A549 (cell line): ENCODE data around the gene STIM1. TPM values are rescaled to one million over a fixed set of nuclear protein-coding genes. Genes with fewer than 3 reads are reported as not detected.

Experiments
- ATAC-seq, 2 experiments: fragments of 200-7000 bp in 1 of 2; fragments of >200 bp in 1 of 2; cut with Nextera tagmentation in 1 of 2; cut with Tn5 transposase in 1 of 2; 3 replicates each; pipeline versions ENCODE4 v1.8.0 to v1.9.1; 2018 to 2020; ENCODE audit warnings: mild to moderate bottlenecking in 1 of 2, moderate library complexity in 1 of 2
- CTCF ChIA-PET: fragments of 300-600 bp; sonication (Branson Sonifier 250); formaldehyde crosslinking; extraction: SDS; loops from one replicate; lab custom pipeline; 2021; ENCODE audit warnings: antibody characterized with exemption, inconsistent platforms; lab: Yijun Ruan, JAX
- POLR2A ChIA-PET: fragments of 350-600 bp; formaldehyde crosslinking; extraction: SDS; loops from one replicate; lab custom pipeline; 2021; ENCODE audit warnings: antibody characterized with exemption, inconsistent platforms; lab: Yijun Ruan, JAX
- DNase-seq, 2 experiments: peaks; one replicate each; pipeline versions ENCODE4 v3.0.0 to v3.0.0-alpha.2; 2011 to 2016; ENCODE audit warnings: low read depth in 1 of 2, low spot score in 1 of 2
- FAIRE-seq: peaks from 2 replicates; lab custom pipeline; 2011; peaks lifted over from hg19 to GRCh38; lab: Jason Lieb, UNC
- H3K27ac ChIP-seq, 2 experiments: fragments of >200 bp; sonication (Bioruptor Twin); formaldehyde crosslinking; 3 replicates each; pipeline ENCODE4 v1.5.1; 2016 to 2017
- H3K4me1 ChIP-seq: fragments of >200 bp; sonication (Bioruptor Twin); formaldehyde crosslinking; 3 replicates; pipeline ENCODE4 v1.6.1; 2016
- H3K4me2 ChIP-seq: fragments of >200 bp; sonication (Bioruptor Twin); formaldehyde crosslinking; 3 replicates; pipeline ENCODE4 v1.6.1; 2016
- H3K4me3 ChIP-seq: fragments of >200 bp; sonication (Bioruptor Twin); formaldehyde crosslinking; 3 replicates; pipeline ENCODE4 v1.5.1; 2016
- H3K9me3 ChIP-seq: fragments of >200 bp; sonication (Bioruptor Twin); formaldehyde crosslinking; 3 replicates; pipeline ENCODE4 v1.6.1; 2016
- BHLHE40 ChIP-seq: IDR thresholded peaks from 2 replicates; pipeline ENCODE4 v1.6.1; 2012; ENCODE audit warnings: low read depth, low read length, inconsistent platforms
- EHMT2 ChIP-seq: fragments of 200-600 bp; sonication (generic); IDR thresholded peaks from 2 replicates; pipeline ENCODE4 v1.6.1; 2016; ENCODE audit warnings: antibody characterized with exemption, low read depth, mild to moderate bottlenecking, moderate library complexity
- FOSB ChIP-seq: fragments of 250-450 bp; sonication (Bioruptor Pico); IDR thresholded peaks from 2 replicates; pipeline ENCODE4 v1.5.0; 2020; ENCODE audit warnings: mild to moderate bottlenecking, moderate library complexity
- GATA3 ChIP-seq: IDR thresholded peaks from 2 replicates; pipeline ENCODE4 v1.6.1; 2012; ENCODE audit warnings: borderline replicate concordance
- HDAC2 ChIP-seq: fragments of 200-600 bp; sonication (generic); IDR thresholded peaks from 2 replicates; pipeline ENCODE4 v1.6.1; 2016
- HOXA7 ChIP-seq: fragments of 250-450 bp; sonication (Bioruptor Pico); IDR thresholded peaks from 2 replicates; pipeline ENCODE4 v1.5.0; 2020; ENCODE audit warnings: mild to moderate bottlenecking, moderate library complexity
- JUN ChIP-seq, 2 experiments: fragments of >200 bp; sonication (Bioruptor Twin); formaldehyde crosslinking; IDR thresholded peaks; 2 replicates in 1 of 2; 3 replicates in 1 of 2; pipeline ENCODE4 v1.6.1; 2016 to 2017
- JUNB ChIP-seq: fragments of >200 bp; sonication (Bioruptor Twin); formaldehyde crosslinking; IDR thresholded peaks from 2 replicates; pipeline ENCODE4 v1.6.1; 2016
- KDM1A ChIP-seq: fragments of 200-600 bp; sonication (generic); IDR thresholded peaks from 2 replicates; pipeline ENCODE4 v1.6.1; 2016; ENCODE audit warnings: low read depth, mild to moderate bottlenecking
- KDM5A ChIP-seq: fragments of 200-600 bp; sonication (generic); IDR thresholded peaks from 2 replicates; pipeline ENCODE4 v1.6.1; 2016; ENCODE audit warnings: antibody characterized with exemption, mild to moderate bottlenecking
- MYC ChIP-seq: IDR thresholded peaks from 2 replicates; pipeline ENCODE4 v1.6.1; 2012; ENCODE audit warnings: mild to moderate bottlenecking, inconsistent platforms, low read length, improper control_type of control experiment, borderline replicate concordance
- NFE2L2 ChIP-seq: fragments of 150-350 bp; conservative IDR thresholded peaks from 2 replicates; pipeline ENCODE4 v1.6.1; 2014; ENCODE audit warnings: low read length
- NPAS2 ChIP-seq: fragments of 250-450 bp; sonication (Bioruptor Pico); IDR thresholded peaks from 2 replicates; pipeline ENCODE4 v1.8.0; 2022; ENCODE audit warnings: mild to moderate bottlenecking, moderate library complexity, borderline replicate concordance
- NR3C1 ChIP-seq: fragments of >200 bp; sonication (Bioruptor Twin); formaldehyde crosslinking; IDR thresholded peaks from 3 replicates; pipeline ENCODE4 v1.6.1; 2017
- POLR2AphosphoS2 ChIP-seq: conservative IDR thresholded peaks from 2 replicates; pipeline ENCODE4 v1.6.1; 2012; ENCODE audit warnings: low read length, improper control_type of control experiment, inconsistent platforms
- RAD21 ChIP-seq, 2 experiments: fragments of >200 bp in 1 of 2; sonication (Bioruptor Twin) in 1 of 2; formaldehyde crosslinking in 1 of 2; IDR thresholded peaks in 1 of 2; conservative IDR thresholded peaks in 1 of 2; 2 replicates in 1 of 2; 3 replicates in 1 of 2; pipeline ENCODE4 v1.6.1; 2012 to 2018; ENCODE audit warnings: inconsistent platforms in 1 of 2
- RFX5 ChIP-seq: fragments of 450-650 bp; IDR thresholded peaks from 2 replicates; pipeline ENCODE4 v1.7.1; 2014; ENCODE audit warnings: antibody characterized with exemption, mild to moderate bottlenecking, moderate library complexity
- RNF2 ChIP-seq: fragments of 200-600 bp; sonication (generic); IDR thresholded peaks from 2 replicates; pipeline ENCODE4 v1.6.1; 2016; ENCODE audit warnings: low read depth, mild to moderate bottlenecking, antibody characterized with exemption, moderate library complexity, borderline replicate concordance
- TP53 ChIP-seq: fragments of 250-450 bp; sonication (Bioruptor Pico); IDR thresholded peaks from 2 replicates; pipeline ENCODE4 v1.5.0; 2021; ENCODE audit warnings: mild to moderate bottlenecking, moderate library complexity
- WGBS: methylation state at CpG from one replicate; pipeline ENCODE4 v1.1.6; 2017; ENCODE audit errors: missing lambda C conversion rate; 5-methylcytosine and 5-hydroxymethylcytosine counted together
- polyA plus RNA-seq, 4 experiments: library from polyadenylated mRNA; depleted of rRNA in 3 of 4; stranded (reverse); fragments of >200 nt; fragmentation: RNase III in 1 of 4; extraction: RNeasy Plus Mini Kit Qiagen cat#74134 plus additional on column Dnase treatment in 1 of 4; gene quantifications; 2 replicates in 3 of 4; 3 replicates in 1 of 4; pipeline ENCODE4 v1.2.3, GENCODE V29; 2011 to 2017
- TF ChIP-seq, protein P1 (sequence below): IDR thresholded peaks from 2 replicates; pipeline ENCODE4 v1.6.1; 2012; ENCODE audit warnings: low read depth, borderline replicate concordance
- TF ChIP-seq, protein P2 (sequence below): IDR thresholded peaks from 2 replicates; pipeline ENCODE4 v1.6.1; 2012
- TF ChIP-seq, protein P3 (sequence below): fragments of >200 bp; sonication (Bioruptor Twin); formaldehyde crosslinking; IDR thresholded peaks from 3 replicates; pipeline ENCODE4 v1.5.1; 2016
- TF ChIP-seq, protein P4 (sequence below): fragments of 250-450 bp; sonication (Bioruptor Pico); IDR thresholded peaks from 2 replicates; pipeline ENCODE4 v1.5.0; 2021; ENCODE audit warnings: mild to moderate bottlenecking, moderate library complexity, borderline replicate concordance

Gene STIM1
- polyA plus RNA-seq, 2 of the 4 experiments (the other 2 are of a cell fraction): 35.2 to 38.7 TPM

DNA sequence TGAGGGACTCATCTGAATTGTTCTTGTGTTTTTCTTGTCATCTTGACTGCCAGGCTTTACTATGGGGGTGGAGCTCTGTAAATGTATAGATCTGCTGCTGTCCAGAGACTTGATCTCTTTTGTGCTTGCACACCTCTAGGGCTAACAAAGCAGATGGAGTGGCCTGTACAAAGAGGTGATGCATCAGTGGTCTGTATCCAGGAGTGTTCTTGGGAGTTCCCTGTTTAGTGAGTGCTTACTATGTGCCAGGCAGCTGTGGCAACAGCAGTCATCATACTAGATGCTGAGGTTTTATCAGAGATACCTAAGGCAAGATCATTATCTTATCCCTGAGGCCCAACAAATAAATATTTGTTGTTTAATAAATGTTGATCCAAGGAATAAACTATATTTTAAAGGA is 33.4 kb downstream of the STIM1 start:
- Histone ChIP-seq H3K4me3 (no peak overlapping the region), H3K9me3 (no peaks in the 10 kb centered on the region), H3K27ac (no peak overlapping the region), H3K4me2 (no peak overlapping the region), H3K4me1 (peaks cover 9% of the 10 kb centered on the region)
- ChIA-PET POLR2A (no interaction called here), CTCF (interaction anchor here (0.6 to 2.8 kb wide), 6 partner anchors 34 to 184 kb away, joined by 3 to 10 read pairs (median 4); partner anchors contain the start of gene STIM1)
- TF ChIP-seq NFE2L2: no peak
- TF ChIP-seq HDAC2: no peak
- no peak for TF ChIP-seq JUN (IDR thresholded peaks at IDR 0.05)
- no peak for TF ChIP-seq KDM5A
- FAIRE-seq (no peak), ATAC-seq (no peak), DNase-seq (no peak)

DNA sequence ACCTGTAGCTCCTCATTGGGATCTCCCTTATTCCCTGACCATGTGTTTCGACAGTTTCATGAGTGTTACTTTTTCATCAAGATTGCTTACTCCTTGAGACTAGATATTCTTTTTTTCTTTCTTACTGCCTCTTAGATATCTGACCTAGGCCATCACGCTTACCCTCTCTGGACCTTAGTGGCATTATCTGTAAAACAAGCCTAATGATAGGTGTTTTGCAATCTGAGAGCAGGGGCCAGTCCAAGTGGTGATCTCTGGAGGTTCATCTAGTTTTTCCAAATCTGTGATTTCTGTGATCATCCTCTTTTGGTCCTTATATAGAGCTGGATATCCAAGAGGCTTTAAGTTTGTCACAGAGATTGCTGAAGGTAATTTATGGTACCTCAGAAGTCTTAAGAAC is 34.5 kb downstream of the STIM1 start:
- TF ChIP-seq RAD21 (conservative IDR thresholded peaks at IDR 0.05 in 1 of 2, IDR thresholded peaks at IDR 0.05 in 1 of 2) (no peak), POLR2AphosphoS2 (no peak), MYC (no peak)
- CTCF ChIA-PET: interaction anchor here (0.6 to 2.8 kb wide), 6 partner anchors 10 to 603 kb away, joined by 3 to 10 read pairs (median 4); partner anchors contain the start of gene STIM1
- 97% methylated on average over 2 of the region's 2 CpGs for WGBS
- ATAC-seq: no peak
- no peak overlapping the region for H3K4me2 ChIP-seq
- no peak for FAIRE-seq
- no peaks in the 10 kb centered on the region for H3K9me3 ChIP-seq
- H3K4me1 ChIP-seq: peaks cover 20% of the 10 kb centered on the region
- no peak overlapping the region for H3K27ac ChIP-seq
- POLR2A ChIA-PET: interaction anchor here (0.8 kb wide), 1 partner anchor 34 kb away, joined by 4 read pairs; the partner anchor contains the start of gene STIM1
- H3K4me3 ChIP-seq: no peak overlapping the region
- no peak for DNase-seq

DNA sequence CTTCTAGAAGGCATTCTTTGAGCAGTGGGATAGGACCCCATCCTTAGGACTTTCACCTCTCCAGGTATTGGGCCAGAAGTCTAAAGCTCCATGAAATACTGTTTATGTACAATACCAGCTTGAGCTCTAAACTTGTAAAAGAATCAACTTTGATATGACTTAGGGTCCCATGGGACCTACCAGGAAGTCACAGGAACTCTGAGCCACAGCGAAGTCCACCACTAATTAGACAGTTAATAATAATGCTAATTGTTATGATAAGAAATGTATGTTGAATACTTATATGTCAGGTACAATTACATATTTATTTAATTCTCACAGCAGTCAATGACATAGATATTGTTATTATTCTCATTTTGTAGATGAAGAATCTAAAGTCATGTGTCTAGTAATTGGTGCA is 35.3 kb downstream of the STIM1 start:
- no peak for TF ChIP-seq EHMT2
- no peak for TF ChIP-seq TP53
- no peak for TF ChIP-seq POLR2AphosphoS2
- TF ChIP-seq, protein P1, sequence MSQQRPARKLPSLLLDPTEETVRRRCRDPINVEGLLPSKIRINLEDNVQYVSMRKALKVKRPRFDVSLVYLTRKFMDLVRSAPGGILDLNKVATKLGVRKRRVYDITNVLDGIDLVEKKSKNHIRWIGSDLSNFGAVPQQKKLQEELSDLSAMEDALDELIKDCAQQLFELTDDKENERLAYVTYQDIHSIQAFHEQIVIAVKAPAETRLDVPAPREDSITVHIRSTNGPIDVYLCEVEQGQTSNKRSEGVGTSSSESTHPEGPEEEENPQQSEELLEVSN: no peak
- no peak for TF ChIP-seq NPAS2 (CRISPR knock-in tag)
- TF ChIP-seq FOSB (CRISPR knock-in tag): no peak
- TF ChIP-seq HOXA7: no peak
- TF ChIP-seq NR3C1: no peak
- TF ChIP-seq, protein P2, sequence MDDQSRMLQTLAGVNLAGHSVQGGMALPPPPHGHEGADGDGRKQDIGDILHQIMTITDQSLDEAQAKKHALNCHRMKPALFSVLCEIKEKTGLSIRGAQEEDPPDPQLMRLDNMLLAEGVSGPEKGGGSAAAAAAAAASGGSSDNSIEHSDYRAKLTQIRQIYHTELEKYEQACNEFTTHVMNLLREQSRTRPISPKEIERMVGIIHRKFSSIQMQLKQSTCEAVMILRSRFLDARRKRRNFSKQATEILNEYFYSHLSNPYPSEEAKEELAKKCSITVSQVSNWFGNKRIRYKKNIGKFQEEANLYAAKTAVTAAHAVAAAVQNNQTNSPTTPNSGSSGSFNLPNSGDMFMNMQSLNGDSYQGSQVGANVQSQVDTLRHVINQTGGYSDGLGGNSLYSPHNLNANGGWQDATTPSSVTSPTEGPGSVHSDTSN: no peak
- no peak for TF ChIP-seq GATA3
- TF ChIP-seq, protein P3, sequence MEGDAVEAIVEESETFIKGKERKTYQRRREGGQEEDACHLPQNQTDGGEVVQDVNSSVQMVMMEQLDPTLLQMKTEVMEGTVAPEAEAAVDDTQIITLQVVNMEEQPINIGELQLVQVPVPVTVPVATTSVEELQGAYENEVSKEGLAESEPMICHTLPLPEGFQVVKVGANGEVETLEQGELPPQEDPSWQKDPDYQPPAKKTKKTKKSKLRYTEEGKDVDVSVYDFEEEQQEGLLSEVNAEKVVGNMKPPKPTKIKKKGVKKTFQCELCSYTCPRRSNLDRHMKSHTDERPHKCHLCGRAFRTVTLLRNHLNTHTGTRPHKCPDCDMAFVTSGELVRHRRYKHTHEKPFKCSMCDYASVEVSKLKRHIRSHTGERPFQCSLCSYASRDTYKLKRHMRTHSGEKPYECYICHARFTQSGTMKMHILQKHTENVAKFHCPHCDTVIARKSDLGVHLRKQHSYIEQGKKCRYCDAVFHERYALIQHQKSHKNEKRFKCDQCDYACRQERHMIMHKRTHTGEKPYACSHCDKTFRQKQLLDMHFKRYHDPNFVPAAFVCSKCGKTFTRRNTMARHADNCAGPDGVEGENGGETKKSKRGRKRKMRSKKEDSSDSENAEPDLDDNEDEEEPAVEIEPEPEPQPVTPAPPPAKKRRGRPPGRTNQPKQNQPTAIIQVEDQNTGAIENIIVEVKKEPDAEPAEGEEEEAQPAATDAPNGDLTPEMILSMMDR: no peak
- no peak for TF ChIP-seq JUNB
- no peak for TF ChIP-seq RAD21 (conservative IDR thresholded peaks at IDR 0.05 in 1 of 2, IDR thresholded peaks at IDR 0.05 in 1 of 2)
- no peak for TF ChIP-seq RNF2
- TF ChIP-seq, protein P4, sequence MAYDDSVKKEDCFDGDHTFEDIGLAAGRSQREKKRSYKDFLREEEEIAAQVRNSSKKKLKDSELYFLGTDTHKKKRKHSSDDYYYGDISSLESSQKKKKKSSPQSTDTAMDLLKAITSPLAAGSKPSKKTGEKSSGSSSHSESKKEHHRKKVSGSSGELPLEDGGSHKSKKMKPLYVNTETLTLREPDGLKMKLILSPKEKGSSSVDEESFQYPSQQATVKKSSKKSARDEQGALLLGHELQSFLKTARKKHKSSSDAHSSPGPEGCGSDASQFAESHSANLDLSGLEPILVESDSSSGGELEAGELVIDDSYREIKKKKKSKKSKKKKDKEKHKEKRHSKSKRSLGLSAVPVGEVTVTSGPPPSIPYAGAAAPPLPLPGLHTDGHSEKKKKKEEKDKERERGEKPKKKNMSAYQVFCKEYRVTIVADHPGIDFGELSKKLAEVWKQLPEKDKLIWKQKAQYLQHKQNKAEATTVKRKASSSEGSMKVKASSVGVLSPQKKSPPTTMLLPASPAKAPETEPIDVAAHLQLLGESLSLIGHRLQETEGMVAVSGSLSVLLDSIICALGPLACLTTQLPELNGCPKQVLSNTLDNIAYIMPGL (CRISPR knock-in tag): no peak
- no peak for TF ChIP-seq RFX5
- TF ChIP-seq KDM1A: no peak
- no peak for TF ChIP-seq BHLHE40
- Histone ChIP-seq H3K27ac (no peak overlapping the region), H3K9me3 (no peaks in the 10 kb centered on the region), H3K4me2 (no peak overlapping the region), H3K4me1 (peaks cover 24% of the 10 kb centered on the region), H3K4me3 (no peak overlapping the region)
- no peak for DNase-seq
- ChIA-PET CTCF (interaction anchor here (1.9 to 2.8 kb wide), 3 partner anchors 11 to 182 kb away, joined by 5 to 10 read pairs (median 6); partner anchors contain the start of gene STIM1), POLR2A (no interaction called here)
- no peak for ATAC-seq
- no peak for FAIRE-seq
- 88% methylated on average over 1 of the region's 1 CpG for WGBS
